WTC11 (cell line): Measurements from ENCODE around the gene ZNF324B. TPM values are rescaled to one million over a fixed set of nuclear protein-coding genes. Genes with fewer than 3 reads are reported as not detected.

ENCODE experiments used
- ATAC-seq: fragments of 200-7000 bp; cut with Tn5 transposase; 2 replicates; pipeline ENCODE4 v1.10.0; 2021; ENCODE audit warnings: mild to moderate bottlenecking, moderate library complexity
- Bru-seq: library from RNA; stranded (reverse); fragments of 400-500 nt; gene quantifications from one replicate; lab custom pipeline; 2021; lab: Mats Ljungman, UMichigan
- CTCF ChIA-PET: fragments of 300-600 bp; sonication (Branson Sonifier 250); formaldehyde crosslinking; loops from one replicate; lab custom pipeline; 2021; ENCODE audit warnings: antibody characterized with exemption; lab: Charles Lee
- POLR2A ChIA-PET: fragments of 350-600 bp; sonication (Branson Sonifier 250); formaldehyde crosslinking; loops from one replicate; lab custom pipeline; 2021; ENCODE audit warnings: antibody characterized with exemption; lab: Charles Lee
- DNase-seq: peaks from one replicate; pipeline ENCODE4 v3.0.0; 2021; ENCODE audit warnings: low spot score
- H3K27ac Mint-ChIP-seq: 2 replicates; pipeline ENCODE4 v1.8.0; 2021; ENCODE audit warnings: mixed read lengths
- H3K27me3 Mint-ChIP-seq: 2 replicates; pipeline ENCODE4 v1.8.0; 2021; ENCODE audit warnings: low read depth, mild to moderate bottlenecking, moderate library complexity, mixed read lengths
- H3K36me3 Mint-ChIP-seq: 2 replicates; pipeline ENCODE4 v1.8.0; 2021; ENCODE audit warnings: mixed read lengths
- H3K4me1 Mint-ChIP-seq: 2 replicates; pipeline ENCODE4 v1.8.0; 2022; ENCODE audit warnings: mixed read lengths
- H3K4me3 Mint-ChIP-seq: 2 replicates; pipeline ENCODE4 v1.8.0; 2021; ENCODE audit warnings: mild to moderate bottlenecking, moderate library complexity, mixed read lengths
- H3K9me3 Mint-ChIP-seq: 2 replicates; pipeline ENCODE4 v1.8.0; 2021; ENCODE audit warnings: mixed read lengths
- ARID4B ChIP-seq: sonication (generic); formaldehyde crosslinking; IDR thresholded peaks from 2 replicates; pipeline ENCODE4 v1.8.0; 2023; ENCODE audit warnings: missing genetic modification reagents, mild to moderate bottlenecking, borderline replicate concordance
- CREM ChIP-seq: sonication (generic); formaldehyde crosslinking; IDR thresholded peaks from 2 replicates; pipeline ENCODE4 v1.8.1; 2022; ENCODE audit warnings: mild to moderate bottlenecking, missing genetic modification reagents, moderate library complexity
- E2F4 ChIP-seq: sonication (generic); formaldehyde crosslinking; IDR thresholded peaks from 2 replicates; pipeline ENCODE4 v1.8.1; 2022; ENCODE audit warnings: low read depth, mild to moderate bottlenecking, moderate library complexity, missing genetic modification reagents, borderline replicate concordance
- E2F5 ChIP-seq: sonication (generic); formaldehyde crosslinking; IDR thresholded peaks from 2 replicates; pipeline ENCODE4 v1.8.1; 2022; ENCODE audit warnings: mild to moderate bottlenecking, moderate library complexity, missing genetic modification reagents
- ERG ChIP-seq: fragments of 250-450 bp; sonication (Bioruptor Pico); IDR thresholded peaks from 2 replicates; pipeline ENCODE4 v1.8.0; 2021; ENCODE audit warnings: mild to moderate bottlenecking
- ETV6 ChIP-seq: sonication (generic); formaldehyde crosslinking; IDR thresholded peaks from 2 replicates; pipeline ENCODE4 v1.8.1; 2022; ENCODE audit warnings: mild to moderate bottlenecking, missing genetic modification reagents
- FOXK1 ChIP-seq: sonication (generic); formaldehyde crosslinking; IDR thresholded peaks from 2 replicates; pipeline ENCODE4 v1.8.0; 2022; ENCODE audit warnings: mild to moderate bottlenecking, moderate library complexity, missing genetic modification reagents
- FOXP1 ChIP-seq: sonication (generic); formaldehyde crosslinking; IDR thresholded peaks from 2 replicates; pipeline ENCODE4 v1.8.0; 2022; ENCODE audit warnings: missing genetic modification reagents, mild to moderate bottlenecking, moderate library complexity, borderline replicate concordance
- FOXP4 ChIP-seq: sonication (generic); formaldehyde crosslinking; IDR thresholded peaks from 2 replicates; pipeline ENCODE4 v1.8.0; 2022; ENCODE audit warnings: mild to moderate bottlenecking, missing genetic modification reagents
- NR1H2 ChIP-seq: sonication (generic); formaldehyde crosslinking; IDR thresholded peaks from 2 replicates; pipeline ENCODE4 v1.9.0; 2021; ENCODE audit warnings: mild to moderate bottlenecking, moderate library complexity, missing genetic modification reagents
- NR2C2 ChIP-seq: sonication (generic); formaldehyde crosslinking; IDR thresholded peaks from 2 replicates; pipeline ENCODE4 v1.8.0; 2022; ENCODE audit warnings: mild to moderate bottlenecking, missing genetic modification reagents
- RELA ChIP-seq: sonication (generic); formaldehyde crosslinking; IDR thresholded peaks from 2 replicates; pipeline ENCODE4 v1.8.1; 2022; ENCODE audit warnings: missing genetic modification reagents, mild to moderate bottlenecking, borderline replicate concordance
- TEAD1 ChIP-seq: sonication (generic); formaldehyde crosslinking; IDR thresholded peaks from 2 replicates; pipeline ENCODE4 v1.8.0; 2022; ENCODE audit warnings: mild to moderate bottlenecking, missing genetic modification reagents
- ZNF423 ChIP-seq: fragments of 250-450 bp; sonication (Bioruptor Pico); IDR thresholded peaks from 2 replicates; pipeline ENCODE4 v2.1.2; 2022; ENCODE audit warnings: mild to moderate bottlenecking, moderate library complexity
- ZNF425 ChIP-seq: fragments of 250-450 bp; sonication (Bioruptor Pico); conservative IDR thresholded peaks from 2 replicates; pipeline ENCODE4 v1.9.0; 2021; ENCODE audit warnings: mild to moderate bottlenecking
- ZNF671 ChIP-seq: fragments of 250-450 bp; sonication (Bioruptor Pico); IDR thresholded peaks from 2 replicates; pipeline ENCODE4 v1.8.0; 2021; ENCODE audit warnings: mild to moderate bottlenecking
- long read RNA-seq, 3 experiments: library from RNA in 1 of 3; library from capped mRNA in 1 of 3; library from polyadenylated mRNA in 1 of 3; unstranded in 2 of 3; stranded (forward) in 1 of 3; transcript quantifications; one replicate each; pipeline ENCODE4 v2.0.0, GENCODE V29; 2021
- total RNA-seq: library from RNA; stranded (reverse); gene quantifications from 3 replicates; pipeline ENCODE4 v1.2.3, GENCODE V29; 2021
- TF ChIP-seq, protein P1 (sequence below): sonication (generic); formaldehyde crosslinking; IDR thresholded peaks from 2 replicates; pipeline ENCODE4 v1.8.0; 2022; ENCODE audit warnings: mild to moderate bottlenecking, missing genetic modification reagents
- TF ChIP-seq, protein P2 (sequence below): sonication (generic); formaldehyde crosslinking; IDR thresholded peaks from 2 replicates; pipeline ENCODE4 v1.8.1; 2023; ENCODE audit warnings: mild to moderate bottlenecking, missing genetic modification reagents
- TF ChIP-seq, protein P3 (sequence below): sonication (generic); formaldehyde crosslinking; IDR thresholded peaks from 2 replicates; pipeline ENCODE4 v1.8.1; 2023; ENCODE audit warnings: mild to moderate bottlenecking, missing genetic modification reagents, moderate library complexity

Gene ZNF324B
- total RNA-seq = 3.3 to 4.0 TPM (median 3.4 TPM) in 3 replicates
- percentile 41 among the genes with signal in this experiment for Bru-seq, nascent RNA
- long read RNA-seq, experiment 1, partial matches to known transcripts = 0 of 5 reads
- long read RNA-seq, experiment 1, other reads (novel, unspliced or antisense) = 4 of 5 reads
- long read RNA-seq, experiment 2, partial matches to known transcripts = 0 of 2 reads
- long read RNA-seq, experiment 2, other reads (novel, unspliced or antisense) = 1 of 2 reads
- long read RNA-seq, experiment 3 = 0 reads

DNA sequence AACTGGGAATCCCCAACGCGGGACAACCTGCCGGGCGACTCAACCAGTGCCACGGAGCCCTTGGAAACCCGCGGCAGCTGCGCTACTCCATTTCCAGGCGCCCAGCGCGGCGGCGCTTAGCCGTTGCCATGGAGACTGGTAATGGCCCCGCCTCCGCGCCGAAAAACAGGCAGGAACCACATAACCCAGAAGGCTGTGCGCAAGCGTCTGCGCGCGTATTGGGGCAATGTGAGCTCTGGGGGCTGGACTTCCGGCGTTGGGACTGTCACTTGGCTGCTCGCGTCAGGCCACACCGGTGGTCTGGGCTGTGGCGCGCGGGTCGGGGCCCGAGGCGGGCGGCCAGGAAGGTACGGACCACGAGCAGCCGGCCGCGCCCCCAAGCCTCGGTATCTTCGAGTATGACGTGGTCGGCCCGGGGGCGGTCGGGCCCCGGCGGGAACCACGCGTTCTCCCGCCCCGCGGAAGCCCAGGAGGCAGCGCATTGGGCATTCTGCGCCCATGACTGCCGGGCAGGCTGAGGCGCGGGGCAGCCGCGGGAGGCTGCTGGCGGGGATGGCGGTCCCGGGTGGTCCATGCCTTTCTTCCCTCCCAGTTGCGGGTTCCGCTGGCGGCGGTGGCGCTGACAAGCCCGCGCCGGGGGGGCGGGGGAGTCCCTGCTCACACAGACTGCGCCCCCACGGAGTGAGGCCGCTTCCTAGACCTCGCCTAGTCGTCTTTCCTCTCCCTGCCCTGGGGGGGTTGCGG lies at the start of gene ZNF324B:
Gene ZNF324B (plus strand): TSS at position 265 of the 744 bp plus-strand sequence. CDS start 2,080 bp downstream, outside the sequence.
- CTCF ChIA-PET = interaction anchor here (0.5 to 1.4 kb wide), 7 partner anchors 12 to 268 kb away, joined by 3 to 7 read pairs (median 4); partner anchors contain the start of genes ZBTB45, ZNF132, ZNF497 and ZNF584
- ATAC-seq (peak; percentile 98), DNase-seq (peak; percentile 96)
- peaks cover 7% of the 10 kb centered on the region for H3K4me1 Mint-ChIP-seq
- POLR2A ChIA-PET = interaction anchor here (1.1 to 1.4 kb wide), 4 partner anchors 9 to 92 kb away, joined by 3 to 7 read pairs (median 4); partner anchors contain the start of genes TRIM28, ZNF497 and ZNF584
- H3K27me3 Mint-ChIP-seq = peaks cover 64% of the 10 kb centered on the region
- H3K4me3 Mint-ChIP-seq = peak within 1 kb of the TSS; percentile 63
- H3K9me3 Mint-ChIP-seq = peaks cover 35% of the 10 kb centered on the region
- no peak within 1 kb of the TSS for H3K27ac Mint-ChIP-seq
- peaks cover 22% of the 10 kb centered on the region for H3K36me3 Mint-ChIP-seq
- TF ChIP-seq E2F4 (no peak), FOXK1 (peak; percentile 18; the same call in 1 of the 2 replicates), TEAD1 (CRISPR knock-in tag) (peak; percentile 56; the same call in 1 of the 2 replicates), ERG (no peak), FOXP1 (CRISPR knock-in tag) (no peak), ZNF425 (no peak), ZNF423 (CRISPR knock-in tag) (no peak), ZNF671 (CRISPR knock-in tag) (no peak), ARID4B (peak; percentile 94; the same call in 1 of the 2 replicates), FOXP4 (CRISPR knock-in tag) (no peak), RELA (CRISPR knock-in tag) (no peak), ETV6 (CRISPR knock-in tag) (0 out of 2 replicates have a peak, but pooled peaks have one; percentile 47), CREM (0 out of 2 replicates have a peak, but pooled peaks have one; percentile 70), NR1H2 (CRISPR knock-in tag) (no peak), NR2C2 (CRISPR knock-in tag) (no peak), E2F5 (CRISPR knock-in tag) (peak; percentile 40; the same call in 1 of the 2 replicates)
- TF ChIP-seq, protein P1, sequence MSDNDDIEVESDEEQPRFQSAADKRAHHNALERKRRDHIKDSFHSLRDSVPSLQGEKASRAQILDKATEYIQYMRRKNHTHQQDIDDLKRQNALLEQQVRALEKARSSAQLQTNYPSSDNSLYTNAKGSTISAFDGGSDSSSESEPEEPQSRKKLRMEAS = peak; percentile 80
- TF ChIP-seq, protein P2, sequence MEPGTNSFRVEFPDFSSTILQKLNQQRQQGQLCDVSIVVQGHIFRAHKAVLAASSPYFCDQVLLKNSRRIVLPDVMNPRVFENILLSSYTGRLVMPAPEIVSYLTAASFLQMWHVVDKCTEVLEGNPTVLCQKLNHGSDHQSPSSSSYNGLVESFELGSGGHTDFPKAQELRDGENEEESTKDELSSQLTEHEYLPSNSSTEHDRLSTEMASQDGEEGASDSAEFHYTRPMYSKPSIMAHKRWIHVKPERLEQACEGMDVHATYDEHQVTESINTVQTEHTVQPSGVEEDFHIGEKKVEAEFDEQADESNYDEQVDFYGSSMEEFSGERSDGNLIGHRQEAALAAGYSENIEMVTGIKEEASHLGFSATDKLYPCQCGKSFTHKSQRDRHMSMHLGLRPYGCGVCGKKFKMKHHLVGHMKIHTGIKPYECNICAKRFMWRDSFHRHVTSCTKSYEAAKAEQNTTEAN (CRISPR knock-in tag) = no peak
- TF ChIP-seq, protein P3, sequence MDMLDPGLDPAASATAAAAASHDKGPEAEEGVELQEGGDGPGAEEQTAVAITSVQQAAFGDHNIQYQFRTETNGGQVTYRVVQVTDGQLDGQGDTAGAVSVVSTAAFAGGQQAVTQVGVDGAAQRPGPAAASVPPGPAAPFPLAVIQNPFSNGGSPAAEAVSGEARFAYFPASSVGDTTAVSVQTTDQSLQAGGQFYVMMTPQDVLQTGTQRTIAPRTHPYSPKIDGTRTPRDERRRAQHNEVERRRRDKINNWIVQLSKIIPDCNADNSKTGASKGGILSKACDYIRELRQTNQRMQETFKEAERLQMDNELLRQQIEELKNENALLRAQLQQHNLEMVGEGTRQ (CRISPR knock-in tag) = peak; percentile 46
